GM12892 (cell line): ENCODE results near the gene CAMTA1.

Experiments used
- POLR2AphosphoS5 ChIP-seq: IDR thresholded peaks from 2 replicates; pipeline ENCODE4 v1.6.1; 2011; ENCODE audit warnings: low read depth, low read length, control low read depth
- TAF1 ChIP-seq: IDR thresholded peaks from 2 replicates; pipeline ENCODE4 v1.6.1; 2011; ENCODE audit warnings: low read depth, mild to moderate bottlenecking, control low read depth, low read length, borderline replicate concordance

DNA sequence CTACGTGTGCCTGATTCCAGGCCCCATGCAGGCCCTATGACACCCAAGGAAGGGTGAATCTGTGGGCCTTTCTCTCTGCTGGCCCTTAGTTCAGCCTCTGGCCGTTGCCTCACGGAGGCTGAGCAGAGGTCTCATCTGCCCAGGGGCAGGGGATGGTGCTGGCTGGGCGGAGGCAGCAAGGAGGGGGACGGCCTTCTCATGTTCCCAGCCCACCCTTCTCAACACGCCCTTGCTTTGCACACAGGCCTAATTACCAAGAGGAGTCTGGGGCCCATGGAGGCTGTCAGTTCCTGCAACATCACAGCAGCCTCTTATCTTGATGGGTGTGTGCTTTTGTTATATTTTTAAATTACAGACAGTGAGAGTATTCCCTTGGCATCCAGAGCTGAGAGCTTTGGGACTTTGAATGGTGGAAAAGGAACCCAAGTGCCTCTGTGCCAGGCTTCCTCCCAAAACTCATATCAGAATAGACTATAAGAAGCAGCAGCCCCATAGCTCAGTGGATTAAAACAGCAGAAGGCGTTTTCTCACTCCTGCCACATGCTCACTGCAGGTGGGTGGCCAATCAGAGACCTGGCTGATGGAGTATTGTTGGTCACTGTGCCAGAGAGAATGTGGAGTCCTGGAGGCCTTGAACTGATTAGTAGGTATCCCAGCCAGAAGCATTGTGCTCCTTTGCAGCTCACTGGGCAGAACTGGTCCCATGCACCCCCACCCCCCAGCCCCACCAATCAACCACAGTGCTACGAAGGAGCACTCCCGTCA lies 164.9 kb downstream of the CAMTA1 start:
- no peak for TF ChIP-seq TAF1
- no peak for TF ChIP-seq POLR2AphosphoS5
